NCI-H460 (cell line): Measurements from ENCODE around the gene MGAT3. TPM values are rescaled to one million over a fixed set of nuclear protein-coding genes. Genes with fewer than 3 reads are reported as not detected.
A peak's percentile ranks its signal among the peaks of the same experiment; 100 is the strongest.

Experiments
- DNase-seq: peaks from one replicate; pipeline ENCODE4 v3.0.0-alpha.2; 2016; ENCODE audit warnings: low read depth; ENCODE audit errors: extremely low read depth
- total RNA-seq: library from RNA; depleted of rRNA; stranded (reverse); fragments of >200 nt; shearing (Covaris generic); gene quantifications from 2 replicates; pipeline ENCODE4 v1.2.3, GENCODE V29; 2014

MGAT3 gene
- total RNA-seq, 1 experiment from 2014 or later: 0.02 TPM

DNA sequence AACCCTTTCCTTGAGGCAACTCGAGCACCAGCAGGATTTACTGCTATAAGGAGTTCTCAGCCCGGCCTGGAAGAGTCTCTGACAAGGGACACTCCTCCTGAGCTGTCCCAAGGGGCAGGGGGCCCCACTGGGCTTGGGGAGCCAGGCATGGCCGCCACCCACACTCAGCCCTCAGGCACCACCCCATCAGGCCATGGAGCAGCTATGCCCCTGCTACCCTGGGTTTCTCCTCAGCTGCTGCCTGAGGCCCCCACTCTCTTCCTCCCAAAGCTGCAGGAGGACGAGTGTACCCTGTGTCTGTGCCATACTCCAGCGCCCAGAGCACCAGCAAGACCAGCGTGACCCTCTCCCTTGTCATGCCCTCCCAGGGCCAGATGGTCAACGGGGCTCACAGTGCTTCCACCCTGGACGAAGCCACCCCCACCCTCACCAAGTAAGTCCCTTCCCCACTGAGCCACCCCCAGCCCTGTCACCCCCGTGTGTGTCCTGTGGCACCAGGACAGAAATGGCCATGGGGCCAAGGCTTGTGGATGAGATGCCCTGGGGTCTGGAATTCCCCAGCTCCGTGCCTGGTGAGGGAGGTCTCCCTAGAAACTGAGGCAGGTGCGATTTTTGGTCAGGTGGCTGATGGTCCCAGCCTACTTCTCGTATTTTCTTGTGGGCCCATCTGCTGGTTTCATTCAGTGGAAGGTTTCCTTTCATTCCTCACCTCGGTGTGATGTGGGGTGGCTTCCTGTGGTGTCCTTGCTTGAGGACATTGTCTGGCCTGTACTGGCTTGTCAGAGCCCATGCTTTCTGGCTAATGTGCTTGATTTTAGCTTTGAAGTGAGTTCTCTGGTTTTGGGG, 28.8 kb upstream of the MGAT3 start:
- DNase-seq: no peak

DNA sequence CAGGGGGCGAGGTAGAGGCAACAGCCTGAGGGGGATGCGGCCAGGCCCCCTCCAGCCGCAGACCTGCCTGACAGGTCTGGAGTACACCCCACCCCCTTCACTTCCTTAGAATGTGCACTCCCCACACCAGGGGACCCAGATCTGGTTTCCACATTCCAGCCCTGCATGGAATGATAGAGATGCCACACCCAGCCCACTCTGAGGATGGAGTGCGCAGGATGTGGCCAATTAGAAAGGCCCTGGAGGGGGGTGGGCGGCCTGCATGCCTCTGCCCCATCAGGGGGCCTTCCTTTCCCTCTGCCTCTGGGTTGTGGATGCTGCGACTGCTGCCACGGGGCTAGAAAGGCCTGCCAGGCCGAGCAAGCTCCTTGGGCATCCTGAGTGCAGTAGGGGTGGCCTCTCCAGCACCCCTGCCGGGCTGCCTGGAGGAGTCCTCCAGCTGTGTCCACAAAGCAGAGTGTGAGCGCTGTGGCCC, 28.2 kb upstream of the MGAT3 start:
- DNase-seq: no peak

DNA sequence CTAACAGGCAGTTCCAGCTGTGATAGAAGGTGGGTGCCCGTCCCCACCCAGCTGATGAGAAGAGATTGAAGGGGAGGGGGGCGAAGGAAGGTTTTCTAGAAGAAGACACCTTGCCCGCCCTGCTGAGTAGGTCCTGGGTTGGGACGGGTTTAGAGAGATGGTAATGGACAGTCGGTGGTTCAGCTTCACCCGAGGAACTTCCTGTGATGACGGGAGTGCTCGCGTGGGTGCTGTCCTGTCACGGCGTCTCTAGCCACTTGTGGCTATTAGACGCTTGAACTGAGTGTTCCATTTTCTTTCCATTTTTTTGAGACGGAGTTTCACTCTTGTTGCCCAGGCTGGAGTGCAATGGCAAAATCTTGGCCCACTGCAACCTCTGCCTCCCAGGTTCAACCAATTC, 27.6 kb upstream of the MGAT3 start:
- DNase-seq: no peak

DNA sequence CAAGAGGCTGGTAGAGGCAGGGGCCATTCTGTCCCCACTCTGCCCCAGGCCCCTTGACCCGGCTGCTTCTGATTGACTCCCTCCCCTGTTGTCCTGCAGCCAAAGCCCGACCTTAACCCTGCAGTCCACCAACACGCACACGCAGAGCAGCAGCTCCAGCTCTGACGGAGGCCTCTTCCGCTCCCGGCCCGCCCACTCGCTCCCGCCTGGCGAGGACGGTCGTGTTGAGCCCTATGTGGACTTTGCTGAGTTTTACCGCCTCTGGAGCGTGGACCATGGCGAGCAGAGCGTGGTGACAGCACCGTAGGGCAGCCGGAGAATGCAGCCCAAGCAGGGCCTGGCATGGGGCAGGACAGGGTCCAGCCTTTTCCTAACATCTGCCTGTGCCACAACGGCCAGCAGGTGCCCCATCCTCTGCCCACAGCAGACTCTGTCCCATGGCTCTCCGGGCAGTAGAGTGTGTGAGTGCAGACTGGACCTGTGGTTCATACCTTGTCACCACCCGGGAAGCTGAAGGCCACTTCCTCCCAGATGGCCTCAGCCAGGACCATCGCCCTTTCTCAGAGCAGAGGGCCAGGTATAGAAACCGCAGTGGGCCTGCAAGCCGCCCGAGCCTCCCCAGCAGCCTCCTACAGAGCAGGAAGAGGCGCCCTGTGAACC, 26.8 kb upstream of the MGAT3 start:
- DNase-seq: no peak

DNA sequence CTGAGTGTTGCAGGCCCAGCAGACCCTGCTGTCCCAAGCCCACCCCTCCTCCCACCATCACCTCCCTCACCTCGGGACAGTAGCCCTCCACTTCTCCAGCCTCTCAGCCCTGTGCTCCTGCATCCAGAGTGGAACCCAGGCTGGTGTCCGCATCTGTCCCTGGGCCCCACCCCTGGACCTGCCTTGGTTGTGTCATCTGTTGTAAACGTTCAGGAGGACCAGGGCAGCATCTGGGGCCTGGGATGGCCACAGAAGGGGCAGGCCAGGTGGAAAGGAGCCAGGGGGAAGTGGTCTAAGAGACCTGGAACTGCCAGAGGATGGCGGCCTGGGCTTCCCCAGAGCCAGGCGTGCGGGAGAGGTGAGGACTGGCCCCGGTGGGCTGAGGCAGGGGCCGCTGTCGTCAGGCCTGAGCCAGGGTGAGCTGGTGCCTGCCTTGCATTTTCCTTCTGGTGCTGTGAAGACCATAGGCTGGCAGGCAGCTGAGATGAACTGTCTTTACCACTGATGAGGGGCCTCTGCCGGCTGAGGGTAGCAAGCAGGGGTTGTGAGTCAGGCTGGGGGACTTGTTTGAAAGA, 26.1 kb upstream of the MGAT3 start:
- no peak for DNase-seq

DNA sequence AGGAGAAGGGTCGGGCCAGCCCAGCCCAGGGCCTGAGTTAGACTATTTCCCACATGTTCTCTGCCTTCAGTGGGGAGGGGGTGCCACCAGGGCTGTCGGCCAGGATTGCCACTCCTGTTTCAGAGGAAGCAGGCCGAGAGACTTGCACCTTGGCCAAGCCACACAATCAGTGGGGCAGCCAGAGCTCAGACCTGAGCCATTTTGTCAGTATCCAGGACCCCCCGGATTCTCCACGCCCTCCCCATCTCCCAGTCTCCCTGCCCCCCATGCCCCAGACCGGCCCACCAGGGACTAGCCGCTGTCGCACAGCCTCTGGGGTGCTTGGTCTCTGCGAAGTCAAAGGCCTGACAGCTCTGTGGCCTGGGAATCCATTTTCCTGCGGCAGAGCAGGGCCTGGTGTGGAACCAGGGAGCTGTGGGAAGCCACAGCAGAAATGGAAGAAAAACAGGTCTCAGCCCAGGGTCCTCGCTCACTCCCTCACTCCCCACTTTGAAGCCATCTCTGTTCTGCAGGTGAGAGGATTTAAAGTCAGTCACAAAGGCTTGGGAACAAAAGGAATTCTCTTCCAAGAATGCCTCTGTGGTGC, 25.5 kb upstream of the MGAT3 start:
- DNase-seq: no peak

DNA sequence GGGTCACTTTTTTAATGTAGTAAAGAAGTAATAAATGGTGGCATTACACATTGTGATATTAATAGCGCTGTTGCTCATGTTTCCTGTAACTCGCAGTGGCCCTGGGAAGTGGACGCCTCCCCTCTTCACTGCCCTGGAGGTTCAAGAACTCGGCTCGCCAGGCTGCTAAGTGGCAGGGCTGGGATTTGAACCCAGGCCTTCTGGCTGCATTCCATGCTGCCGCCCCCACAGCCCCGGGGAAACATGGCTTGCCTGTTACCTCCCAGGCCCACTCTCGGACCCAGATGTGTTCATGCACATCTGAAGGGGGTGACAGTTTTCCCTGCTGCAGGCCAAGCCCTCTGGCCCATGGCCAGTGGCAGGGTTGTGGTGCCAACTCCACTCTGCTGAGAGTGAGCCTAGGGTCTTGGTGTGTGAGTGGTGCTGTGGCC, 25.0 kb upstream of the MGAT3 start:
- DNase-seq: no peak

DNA sequence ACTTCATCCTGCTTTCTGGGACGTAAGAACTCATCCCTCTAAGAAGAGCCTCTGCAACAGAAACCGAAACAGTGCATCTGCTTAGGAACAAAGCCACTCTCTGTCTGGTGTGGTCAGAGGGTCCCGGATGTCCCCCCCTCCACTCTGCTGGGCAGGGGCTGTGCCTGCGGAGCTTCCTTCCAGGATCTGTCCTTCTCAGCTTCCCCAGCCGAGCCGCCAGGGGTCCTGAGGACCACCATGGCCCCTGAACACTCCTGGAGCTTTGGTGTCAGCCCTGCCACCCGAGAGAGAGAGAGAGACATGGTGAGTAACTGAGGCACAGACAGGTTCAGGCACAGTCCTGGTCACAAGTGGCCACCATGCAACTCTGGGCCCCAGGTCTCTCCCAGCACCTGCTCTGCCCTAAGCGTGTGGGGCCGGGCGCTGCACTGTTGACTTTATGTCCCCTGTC, 24.4 kb upstream of the MGAT3 start:
- no peak for DNase-seq

DNA sequence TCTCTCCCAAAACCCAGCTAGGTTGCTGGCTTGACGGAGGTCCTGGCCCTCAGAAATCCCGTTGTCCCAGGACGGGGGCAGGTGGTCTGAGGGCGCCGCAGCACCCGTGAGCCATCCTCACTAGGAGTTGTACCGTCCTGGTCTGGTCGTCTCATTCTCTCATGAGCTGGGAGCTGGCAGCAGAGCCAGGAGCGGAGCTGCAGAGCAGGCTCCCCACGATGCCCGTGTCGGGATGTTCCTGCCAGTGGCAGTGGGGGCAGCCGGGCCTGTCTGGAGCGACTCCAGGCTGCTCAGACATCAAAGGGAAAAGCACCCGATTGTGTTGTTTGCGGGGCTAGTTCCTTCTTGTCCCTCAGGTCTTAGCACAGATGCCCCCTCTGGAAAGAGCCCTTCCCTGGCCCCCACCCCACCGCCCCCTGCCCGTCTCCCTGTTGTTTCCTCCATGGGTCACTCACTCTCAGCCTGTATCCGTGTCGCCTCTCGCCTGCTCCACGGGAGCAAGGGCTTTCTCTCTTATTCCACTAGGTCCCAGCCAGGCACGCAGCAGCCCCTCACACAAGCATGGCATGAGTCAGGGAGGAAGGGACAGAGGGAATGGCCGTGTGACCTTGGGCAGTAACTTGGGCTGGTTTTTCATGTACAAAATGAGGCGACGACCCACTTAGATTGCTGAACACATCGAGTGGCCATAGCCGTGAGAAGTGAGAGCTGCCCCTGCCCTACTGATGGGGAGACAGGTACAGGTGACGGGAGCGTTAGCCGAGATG, 23.2 kb upstream of the MGAT3 start:
- no peak for DNase-seq

DNA sequence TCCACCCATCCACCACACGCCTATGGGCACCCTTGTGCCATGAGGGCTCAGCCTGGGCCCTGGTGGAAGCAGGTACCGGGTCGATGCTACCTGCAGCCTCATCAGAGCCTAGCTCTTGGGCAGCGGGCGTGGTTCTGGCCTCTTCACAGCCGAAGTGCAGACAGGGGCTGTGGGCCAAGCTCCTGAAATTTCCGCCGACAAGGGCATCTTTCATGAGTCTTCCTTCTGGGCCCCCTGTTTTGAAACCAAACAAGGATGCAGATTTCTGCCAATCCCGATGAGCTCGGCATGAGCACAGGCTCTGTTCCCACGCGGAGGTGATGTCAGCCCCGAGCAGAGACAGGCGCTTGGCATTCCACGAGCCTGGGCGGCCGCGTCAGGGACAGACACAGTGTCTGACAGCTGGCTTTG, 22.6 kb upstream of the MGAT3 start:
- no peak for DNase-seq

DNA sequence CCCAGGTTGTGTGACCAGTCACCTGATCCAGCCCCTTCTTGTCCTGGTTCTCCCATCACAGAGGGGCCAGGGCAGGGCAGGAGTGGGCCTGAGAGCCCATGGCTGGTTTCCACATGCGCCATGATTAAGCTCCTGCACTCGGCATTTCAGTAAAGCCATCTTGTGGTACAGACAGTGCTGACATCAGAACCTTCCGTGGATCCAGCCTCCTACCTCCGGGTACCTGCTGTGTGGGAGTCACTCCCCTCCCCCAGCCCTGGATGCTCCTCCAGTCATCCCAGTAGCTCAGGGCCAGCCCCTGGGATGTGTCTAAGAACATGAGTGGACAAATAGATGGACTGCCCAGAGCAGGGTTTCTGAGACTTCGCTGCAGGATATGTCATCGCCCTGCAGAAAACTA, 22.1 kb upstream of the MGAT3 start:
- DNase-seq: no peak

DNA sequence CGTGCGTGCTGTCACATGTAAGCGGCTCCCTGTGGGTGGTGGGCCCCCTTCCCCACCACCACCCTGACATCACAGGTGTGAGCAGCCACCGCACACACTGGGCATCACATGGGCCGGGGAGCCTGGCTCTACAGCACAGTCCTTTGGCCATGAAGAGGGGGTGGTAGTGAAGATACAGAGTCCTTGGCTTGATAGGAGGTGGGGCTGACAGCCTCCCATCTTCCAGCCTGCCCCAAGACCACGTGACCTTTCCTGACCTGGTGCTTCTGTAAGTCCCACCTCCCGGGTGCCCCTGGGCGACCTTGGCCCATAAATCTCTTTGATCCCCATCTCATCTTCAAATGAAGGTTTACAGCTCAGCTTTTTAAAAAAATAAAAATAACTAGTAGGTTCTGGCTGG, 21.2 kb upstream of the MGAT3 start:
- no peak for DNase-seq

DNA sequence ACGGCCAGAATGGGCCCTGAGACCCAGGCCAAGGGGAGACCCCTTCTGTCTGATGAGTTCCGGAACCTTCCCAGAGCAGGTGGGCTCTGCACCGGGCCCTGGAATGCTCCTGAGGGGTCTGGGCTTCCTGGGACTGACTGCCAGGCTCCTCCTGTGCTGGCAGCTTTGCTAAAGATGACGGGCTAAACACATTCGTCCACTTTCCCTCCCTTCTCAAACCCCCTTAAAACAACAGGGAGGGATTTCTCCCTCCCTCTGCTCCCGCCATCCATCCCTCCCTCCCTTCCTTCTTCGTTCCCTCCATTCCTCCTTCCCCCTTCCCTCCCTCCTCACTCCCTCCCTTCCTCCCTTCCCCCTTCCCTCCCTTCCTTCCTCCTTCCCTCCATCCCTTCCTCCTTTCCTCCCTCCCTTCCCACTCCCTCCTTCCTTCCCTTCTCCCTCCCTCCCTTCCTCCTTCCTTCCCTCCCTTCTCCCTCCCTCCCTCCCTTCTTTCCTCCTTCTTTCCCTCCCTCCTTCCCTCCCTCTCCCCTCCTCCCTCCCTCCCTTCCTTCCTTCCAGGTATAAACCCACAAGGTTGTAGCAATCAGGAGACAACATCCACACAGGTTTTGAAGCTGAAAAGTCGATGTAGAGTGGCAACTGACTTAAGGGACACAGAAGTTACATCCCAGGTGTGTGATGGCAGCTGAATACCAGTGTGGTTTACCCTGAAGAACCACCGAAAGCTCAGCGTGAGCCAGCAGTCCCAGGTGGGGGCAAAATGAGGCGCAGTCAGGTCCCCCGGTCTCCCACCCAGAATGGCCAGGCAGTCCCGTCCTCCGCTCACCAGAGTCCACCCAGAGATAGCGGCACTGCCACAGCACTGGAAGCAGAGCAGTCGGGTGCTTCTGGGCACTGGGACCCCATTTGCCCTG, 18.8 kb upstream of the MGAT3 start:
- DNase-seq: no peak

DNA sequence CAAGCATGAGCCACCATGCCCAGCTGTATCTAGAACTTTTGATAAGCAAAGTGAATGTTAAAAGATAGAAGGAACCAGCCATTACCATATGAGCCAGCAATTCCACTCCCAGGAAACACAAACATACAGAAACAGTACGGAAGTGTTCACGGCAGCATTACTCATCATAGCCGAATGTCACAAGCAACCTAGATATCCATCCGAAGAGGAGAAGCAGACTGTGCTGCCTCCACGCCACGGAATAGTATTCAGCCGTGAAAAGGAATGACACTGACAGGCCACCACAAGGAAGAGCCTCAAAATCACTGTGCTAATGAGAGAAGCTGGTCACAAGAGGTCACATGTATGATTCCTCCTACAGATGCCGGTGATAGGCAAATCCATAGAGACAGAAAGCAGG, 17.6 kb upstream of the MGAT3 start:
- DNase-seq: peak; percentile 43

DNA sequence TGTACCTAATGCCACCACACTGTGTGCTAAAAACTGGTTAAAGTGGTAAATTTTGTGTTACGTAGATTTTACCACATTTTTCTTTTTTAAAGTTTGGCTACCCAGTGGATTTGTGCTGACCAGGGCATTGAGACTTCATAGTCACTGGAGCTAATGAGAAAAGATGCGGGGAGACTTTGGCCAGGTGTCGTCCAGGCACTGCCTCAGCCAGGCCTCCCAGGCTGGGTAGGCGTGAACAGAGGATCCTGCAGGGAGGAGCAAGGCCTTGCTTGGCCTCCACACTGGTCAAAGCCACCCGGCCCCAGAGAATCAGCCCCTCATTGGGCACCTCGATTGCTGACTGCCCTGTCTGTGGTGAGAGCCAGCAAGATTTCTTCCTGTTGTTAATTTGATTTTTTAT, 13.4 kb upstream of the MGAT3 start:
- no peak for DNase-seq

DNA sequence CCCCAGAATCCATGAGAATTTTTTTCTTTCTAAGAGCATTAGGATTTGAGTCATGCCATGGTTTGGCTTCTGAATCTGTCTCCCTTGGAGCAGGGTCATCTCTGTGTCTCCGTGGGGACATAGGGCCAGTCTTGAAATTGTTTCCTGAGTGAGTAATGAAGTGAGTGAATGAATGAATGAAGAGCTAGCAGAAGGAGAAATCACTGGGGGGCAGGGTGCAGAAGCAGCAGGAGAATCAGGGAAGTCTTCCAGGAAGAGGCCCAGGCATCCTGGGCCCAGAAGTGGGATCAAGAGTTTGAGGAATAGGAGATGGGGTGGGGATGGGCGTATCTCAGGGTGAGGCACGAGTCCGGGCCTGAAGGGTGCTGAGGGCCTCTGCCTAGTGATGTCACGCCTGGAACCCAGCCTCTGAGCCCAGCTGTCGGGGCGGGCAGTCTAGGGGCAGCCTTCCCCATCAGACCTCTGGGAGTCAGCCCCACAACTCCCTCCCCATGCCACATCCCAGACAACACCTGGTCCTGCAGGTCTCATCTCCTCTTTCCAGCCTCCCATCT, 12.5 kb upstream of the MGAT3 start:
- no peak for DNase-seq

DNA sequence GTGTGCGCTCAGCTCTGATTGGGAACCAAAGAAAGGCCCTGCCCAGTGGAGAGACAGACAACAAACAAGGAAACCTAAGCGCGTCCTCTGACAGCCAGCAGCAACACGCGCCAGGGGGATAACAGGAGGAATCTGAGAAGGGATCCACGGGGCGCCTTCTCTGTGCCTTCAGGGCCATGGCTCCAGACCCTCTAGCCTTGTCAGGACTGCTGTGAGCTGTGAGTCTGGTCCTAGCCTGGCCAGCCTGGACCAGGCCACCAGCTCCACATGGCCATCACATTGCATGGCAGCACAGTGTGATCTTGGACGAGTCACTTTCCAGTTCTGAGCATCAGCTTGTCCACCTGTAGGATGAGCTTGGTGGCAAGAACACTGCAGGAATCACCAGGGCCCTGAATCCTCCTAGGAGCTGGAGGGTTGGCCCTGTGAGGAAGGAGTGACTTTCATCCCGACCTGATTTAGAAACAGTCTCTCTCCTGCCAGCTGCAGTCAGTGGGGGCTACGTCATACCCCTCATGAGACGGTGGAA, 11.8 kb upstream of the MGAT3 start:
- no peak for DNase-seq

DNA sequence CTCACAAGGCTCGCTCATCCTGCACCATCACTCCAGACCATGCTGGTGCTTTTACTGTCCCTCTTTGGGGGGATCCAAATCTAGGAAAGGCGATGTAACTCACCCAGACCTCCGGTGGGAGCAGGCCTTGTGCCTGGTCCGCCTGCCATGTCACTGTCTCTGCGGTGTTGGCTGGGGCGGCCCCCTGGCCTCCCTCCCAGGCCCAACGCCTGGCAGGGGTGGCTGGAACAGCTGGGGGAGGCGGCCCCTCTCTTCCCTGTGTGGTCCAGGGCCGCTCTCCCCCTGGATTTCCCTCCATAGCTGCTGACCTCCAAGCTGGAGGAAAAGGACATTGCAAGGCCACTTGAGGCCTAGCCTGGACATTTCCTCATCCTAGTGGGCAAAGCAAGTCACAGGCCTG, 11.1 kb upstream of the MGAT3 start:
- no peak for DNase-seq

DNA sequence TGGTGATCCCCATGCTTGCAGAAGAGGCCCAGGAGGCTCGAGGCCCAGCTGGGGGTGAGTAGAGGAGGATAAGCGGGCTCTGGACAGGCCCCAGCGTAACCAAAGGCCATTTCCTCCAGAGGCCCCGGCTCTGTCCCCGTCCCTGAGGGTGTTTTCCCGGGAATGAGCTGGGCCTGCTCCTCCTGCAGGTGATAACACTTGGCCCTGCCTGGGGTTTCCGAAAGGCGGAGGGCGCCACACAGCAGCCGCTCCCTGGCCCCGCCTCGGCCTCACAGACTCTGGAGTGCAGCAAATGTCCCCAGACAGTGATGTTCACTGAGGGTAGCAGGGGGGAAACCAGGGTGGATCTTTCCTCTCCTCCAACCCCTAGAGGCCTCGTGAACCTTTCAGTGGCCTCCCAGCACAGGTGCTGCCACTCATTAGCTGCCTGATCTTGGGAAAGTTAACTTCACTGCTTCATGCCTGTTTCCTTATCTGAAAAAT, 10.5 kb upstream of the MGAT3 start:
- no peak for DNase-seq
